ENCODE data around the gene NHSL2.

The NHSL2 gene

GRCh38 chrX:72011734-72012133 lies 101.1 kb downstream of the NHSL2 start:
- no peak overlapping the region for H3K4me3 ChIP-seq (ENCODE audit: low read depth, low read length)
- no peak for TF ChIP-seq CTCF (IDR thresholded peaks at IDR 0.05; ENCODE audit: insufficient read depth, low read depth, low read length, missing control alignments)
- no peak for DNase-seq (ENCODE audit: low read depth)

GRCh38 chrX:72015383-72015782 lies 104.7 kb downstream of the NHSL2 start:
- no peak for DNase-seq (ENCODE audit: low read depth)
- TF ChIP-seq CTCF (IDR thresholded peaks at IDR 0.05; ENCODE audit: insufficient read depth, low read depth, low read length, missing control alignments) = no peak
- H3K4me3 ChIP-seq (ENCODE audit: low read depth, low read length) = no peak overlapping the region

GRCh38 chrX:72016881-72017783 lies 106.5 kb downstream of the NHSL2 start:
- no peak for TF ChIP-seq CTCF (IDR thresholded peaks at IDR 0.05; ENCODE audit: insufficient read depth, low read depth, low read length, missing control alignments)
- no peak overlapping the region for H3K4me3 ChIP-seq (ENCODE audit: low read depth, low read length)
- DNase-seq (ENCODE audit: low read depth) = no peak

GRCh38 chrX:72018277-72019112 lies 107.8 kb downstream of the NHSL2 start:
- TF ChIP-seq CTCF (IDR thresholded peaks at IDR 0.05; ENCODE audit: insufficient read depth, low read depth, low read length, missing control alignments) = peak; percentile 58
- no peak overlapping the region for H3K4me3 ChIP-seq (ENCODE audit: low read depth, low read length)

GRCh38 chrX:72019487-72019886 lies 108.8 kb downstream of the NHSL2 start:
- TF ChIP-seq CTCF (IDR thresholded peaks at IDR 0.05; ENCODE audit: insufficient read depth, low read depth, low read length, missing control alignments) = no peak
- H3K4me3 ChIP-seq (ENCODE audit: low read depth, low read length) = no peak overlapping the region
- no peak for DNase-seq (ENCODE audit: low read depth)

More at GRCh38 chrX:72018277-72019112, 107.8 kb downstream of the NHSL2 start:
- DNase-seq (ENCODE audit: low read depth) = peak; percentile 56

- no peak for DNase-seq (ENCODE audit: low read depth)
- H3K4me3 ChIP-seq (ENCODE audit: low read depth, low read length) = no peak overlapping the region
- no peak for TF ChIP-seq CTCF (IDR thresholded peaks at IDR 0.05; ENCODE audit: insufficient read depth, low read depth, low read length, missing control alignments)
Observed at GRCh38 chrX:72020204-72020603, 109.6 kb downstream of the NHSL2 start.
